Neural cell (in vitro differentiated cells): ENCODE data around the gene LTN1. TPM values are rescaled to one million over a fixed set of nuclear protein-coding genes. Genes with fewer than 3 reads are reported as not detected.

Experiments used
- H2AFZ ChIP-seq: fragments of 200-600, 300-800 bp; sonication (generic), shearing (Covaris generic); 2 replicates; pipeline ENCODE4 v1.6.0; 2014; ENCODE audit warnings: low read depth, mild to moderate bottlenecking, antibody characterized with exemption, low read length, moderate library complexity
- H3F3A ChIP-seq: fragments of 200-600 bp; shearing (Covaris generic); 2 replicates; pipeline ENCODE4 v1.6.1; 2016; ENCODE audit warnings: mild to moderate bottlenecking, moderate library complexity, mixed read lengths, antibody characterized with exemption, low read length; ENCODE audit not compliant: insufficient read depth, poor library complexity, severe bottlenecking
- H3K27ac ChIP-seq: fragments of 200-600, 300-800 bp; sonication (generic), shearing (Covaris generic); 2 replicates; pipeline ENCODE4 v1.5.1; 2014; ENCODE audit warnings: mild to moderate bottlenecking, low read length, moderate library complexity
- H3K27me3 ChIP-seq: fragments of 300-800, 200-600 bp; sonication (generic), shearing (Covaris generic); 2 replicates; pipeline ENCODE4 v1.6.0; 2014; ENCODE audit warnings: mild to moderate bottlenecking, low read depth, low read length, moderate library complexity; ENCODE audit not compliant: insufficient read depth
- H3K36me3 ChIP-seq: fragments of 300-800, 200-600 bp; sonication (generic), shearing (Covaris generic); 2 replicates; pipeline ENCODE4 v1.5.1; 2014; ENCODE audit warnings: mild to moderate bottlenecking, antibody characterized with exemption, low read length, moderate library complexity; ENCODE audit not compliant: insufficient read depth
- H3K4me2 ChIP-seq: fragments of 300-800, 200-600 bp; sonication (generic), shearing (Covaris generic); 2 replicates; pipeline ENCODE4 v1.6.0; 2014; ENCODE audit warnings: mild to moderate bottlenecking, low read length
- H3K4me3 ChIP-seq: fragments of 300-800, 200-600 bp; sonication (generic), shearing (Covaris generic); 2 replicates; pipeline ENCODE4 v1.5.1; 2014; ENCODE audit warnings: mild to moderate bottlenecking, low read length, moderate library complexity
- H3K79me2 ChIP-seq: fragments of 200-600 bp; shearing (Covaris generic); replicated peaks from 2 replicates; pipeline ENCODE4 v1.6.0; 2014; ENCODE audit warnings: mild to moderate bottlenecking, low read length, moderate library complexity; ENCODE audit not compliant: insufficient read depth
- H3K9ac ChIP-seq: fragments of 300-800, 200-600 bp; sonication (generic), shearing (Covaris generic); 2 replicates; pipeline ENCODE4 v1.6.1; 2016; ENCODE audit warnings: mild to moderate bottlenecking, low read length, mixed read lengths
- H3K9me2 ChIP-seq: fragments of 200-600 bp; shearing (Covaris generic); 2 replicates; pipeline ENCODE4 v1.6.1; 2016; ENCODE audit warnings: mild to moderate bottlenecking, low read length, mixed read lengths; ENCODE audit not compliant: insufficient read depth
- H3K9me3 ChIP-seq: fragments of 200-600, 300-800 bp; sonication (generic), shearing (Covaris generic); 2 replicates; pipeline ENCODE4 v1.6.1; 2016; ENCODE audit warnings: mild to moderate bottlenecking, mixed run types, low read length, moderate library complexity, mixed read lengths
- H4K20me1 ChIP-seq: fragments of 200-600 bp; shearing (Covaris generic); 2 replicates; pipeline ENCODE4 v1.6.1; 2016; ENCODE audit warnings: mild to moderate bottlenecking, mixed run types; ENCODE audit not compliant: insufficient read depth
- EP300 ChIP-seq: fragments of 450-650 bp; conservative IDR thresholded peaks from 2 replicates; pipeline ENCODE4 v1.6.1; 2014; ENCODE audit warnings: antibody characterized with exemption, mild to moderate bottlenecking, moderate library complexity; ENCODE audit not compliant: poor library complexity, severe bottlenecking
- EZH2 ChIP-seq: fragments of 200-600, 300-800 bp; shearing (Covaris generic), sonication (generic); IDR thresholded peaks from 2 replicates; pipeline ENCODE4 v1.6.1; 2014; ENCODE audit warnings: antibody characterized with exemption, low read length, borderline replicate concordance, mild to moderate bottlenecking; ENCODE audit not compliant: insufficient read depth, poor library complexity, severe bottlenecking
- MXI1 ChIP-seq: fragments of 450-650 bp; conservative IDR thresholded peaks from 2 replicates; pipeline ENCODE4 v1.6.1; 2014; ENCODE audit warnings: antibody characterized with exemption, mild to moderate bottlenecking; ENCODE audit not compliant: poor library complexity, severe bottlenecking
- POLR2AphosphoS5 ChIP-seq: IDR thresholded peaks from 2 replicates; pipeline ENCODE4 v1.6.1; 2012
- RAD21 ChIP-seq: fragments of 450-650 bp; conservative IDR thresholded peaks from 2 replicates; pipeline ENCODE4 v1.6.1; 2014; ENCODE audit warnings: antibody characterized with exemption, mild to moderate bottlenecking, moderate library complexity
- SMC3 ChIP-seq: fragments of 450-650 bp; conservative IDR thresholded peaks from 2 replicates; pipeline ENCODE4 v1.6.1; 2014; ENCODE audit warnings: antibody characterized with exemption, mild to moderate bottlenecking, moderate library complexity; ENCODE audit not compliant: poor library complexity
- TAF1 ChIP-seq: IDR thresholded peaks from 2 replicates; pipeline ENCODE4 v1.6.1; 2012; ENCODE audit warnings: low read depth
- polyA plus RNA-seq: library from polyadenylated mRNA; depleted of rRNA; stranded (reverse); fragments of >200 nt; gene quantifications from 2 replicates; pipeline ENCODE4 v1.2.3, GENCODE V29; 2014
- TF ChIP-seq, protein P1 (sequence below): IDR thresholded peaks from 2 replicates; pipeline ENCODE4 v1.6.1; 2012; ENCODE audit warnings: borderline replicate concordance
- TF ChIP-seq, protein P2 (sequence below): fragments of 450-650 bp; IDR thresholded peaks from 2 replicates; pipeline ENCODE4 v1.5.1; 2014; ENCODE audit warnings: antibody characterized with exemption, mild to moderate bottlenecking, moderate library complexity; ENCODE audit not compliant: poor library complexity, severe bottlenecking

The LTN1 gene
- polyA plus RNA-seq, 1 donor from 2014 or later: 62.1 TPM

GRCh38 chr21:29033871-29034270 is 41.2 kb upstream of the LTN1 start:
- no peaks in the 10 kb centered on the region for H3F3A ChIP-seq
- H4K20me1 ChIP-seq: no peaks in the 10 kb centered on the region
- no peaks in the 10 kb centered on the region for H3K27me3 ChIP-seq
- no peak overlapping the region for H3K4me3 ChIP-seq
- no peaks in the 10 kb centered on the region for H3K79me2 ChIP-seq
- TF ChIP-seq RAD21 (no peak), EP300 (no peak), SMC3 (no peak), MXI1 (no peak), EZH2 (no peak), TAF1 (no peak)
- TF ChIP-seq, protein P1, sequence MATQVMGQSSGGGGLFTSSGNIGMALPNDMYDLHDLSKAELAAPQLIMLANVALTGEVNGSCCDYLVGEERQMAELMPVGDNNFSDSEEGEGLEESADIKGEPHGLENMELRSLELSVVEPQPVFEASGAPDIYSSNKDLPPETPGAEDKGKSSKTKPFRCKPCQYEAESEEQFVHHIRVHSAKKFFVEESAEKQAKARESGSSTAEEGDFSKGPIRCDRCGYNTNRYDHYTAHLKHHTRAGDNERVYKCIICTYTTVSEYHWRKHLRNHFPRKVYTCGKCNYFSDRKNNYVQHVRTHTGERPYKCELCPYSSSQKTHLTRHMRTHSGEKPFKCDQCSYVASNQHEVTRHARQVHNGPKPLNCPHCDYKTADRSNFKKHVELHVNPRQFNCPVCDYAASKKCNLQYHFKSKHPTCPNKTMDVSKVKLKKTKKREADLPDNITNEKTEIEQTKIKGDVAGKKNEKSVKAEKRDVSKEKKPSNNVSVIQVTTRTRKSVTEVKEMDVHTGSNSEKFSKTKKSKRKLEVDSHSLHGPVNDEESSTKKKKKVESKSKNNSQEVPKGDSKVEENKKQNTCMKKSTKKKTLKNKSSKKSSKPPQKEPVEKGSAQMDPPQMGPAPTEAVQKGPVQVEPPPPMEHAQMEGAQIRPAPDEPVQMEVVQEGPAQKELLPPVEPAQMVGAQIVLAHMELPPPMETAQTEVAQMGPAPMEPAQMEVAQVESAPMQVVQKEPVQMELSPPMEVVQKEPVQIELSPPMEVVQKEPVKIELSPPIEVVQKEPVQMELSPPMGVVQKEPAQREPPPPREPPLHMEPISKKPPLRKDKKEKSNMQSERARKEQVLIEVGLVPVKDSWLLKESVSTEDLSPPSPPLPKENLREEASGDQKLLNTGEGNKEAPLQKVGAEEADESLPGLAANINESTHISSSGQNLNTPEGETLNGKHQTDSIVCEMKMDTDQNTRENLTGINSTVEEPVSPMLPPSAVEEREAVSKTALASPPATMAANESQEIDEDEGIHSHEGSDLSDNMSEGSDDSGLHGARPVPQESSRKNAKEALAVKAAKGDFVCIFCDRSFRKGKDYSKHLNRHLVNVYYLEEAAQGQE: no peak
- H3K9me3 ChIP-seq: no peaks in the 10 kb centered on the region
- H3K9ac ChIP-seq: no peak overlapping the region
- no peak overlapping the region for H2AFZ ChIP-seq
- no peak overlapping the region for H3K27ac ChIP-seq
- no peak overlapping the region for H3K4me2 ChIP-seq
- no peaks in the 10 kb centered on the region for H3K9me2 ChIP-seq
- no peaks in the 10 kb centered on the region for H3K36me3 ChIP-seq

DNA sequence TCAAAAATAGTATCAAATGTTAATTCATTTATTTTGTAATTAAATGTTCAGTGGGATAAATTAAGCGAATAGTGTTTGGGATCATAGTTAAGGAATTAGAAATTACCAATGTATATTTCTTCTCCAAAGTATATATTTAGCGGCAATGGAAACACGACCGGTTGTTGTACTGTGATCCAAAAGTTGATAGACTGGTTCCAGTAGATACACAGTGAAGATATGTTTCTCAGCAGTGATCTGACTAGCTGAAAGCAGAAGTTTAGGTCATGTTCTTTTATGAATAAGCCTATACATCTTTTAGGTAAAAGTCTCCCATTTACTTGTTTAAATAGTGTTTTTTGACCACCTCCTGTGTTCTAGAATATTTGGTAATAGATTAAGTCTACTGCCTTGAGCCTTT is 40.6 kb upstream of the LTN1 start:
- Histone ChIP-seq H3K9me3 (no peaks in the 10 kb centered on the region), H3K9me2 (no peaks in the 10 kb centered on the region), H2AFZ (no peak overlapping the region), H3K27ac (no peak overlapping the region), H3K9ac (no peak overlapping the region), H3K36me3 (no peaks in the 10 kb centered on the region), H3F3A (no peaks in the 10 kb centered on the region), H3K4me2 (no peak overlapping the region), H3K79me2 (no peaks in the 10 kb centered on the region), H3K4me3 (no peak overlapping the region), H3K27me3 (no peaks in the 10 kb centered on the region), H4K20me1 (no peaks in the 10 kb centered on the region)
- no peak for TF ChIP-seq SMC3
- TF ChIP-seq, protein P1: no peak
- no peak for TF ChIP-seq EP300
- no peak for TF ChIP-seq TAF1
- no peak for TF ChIP-seq RAD21
- TF ChIP-seq EZH2: no peak
- no peak for TF ChIP-seq MXI1
- TF ChIP-seq, protein P2, sequence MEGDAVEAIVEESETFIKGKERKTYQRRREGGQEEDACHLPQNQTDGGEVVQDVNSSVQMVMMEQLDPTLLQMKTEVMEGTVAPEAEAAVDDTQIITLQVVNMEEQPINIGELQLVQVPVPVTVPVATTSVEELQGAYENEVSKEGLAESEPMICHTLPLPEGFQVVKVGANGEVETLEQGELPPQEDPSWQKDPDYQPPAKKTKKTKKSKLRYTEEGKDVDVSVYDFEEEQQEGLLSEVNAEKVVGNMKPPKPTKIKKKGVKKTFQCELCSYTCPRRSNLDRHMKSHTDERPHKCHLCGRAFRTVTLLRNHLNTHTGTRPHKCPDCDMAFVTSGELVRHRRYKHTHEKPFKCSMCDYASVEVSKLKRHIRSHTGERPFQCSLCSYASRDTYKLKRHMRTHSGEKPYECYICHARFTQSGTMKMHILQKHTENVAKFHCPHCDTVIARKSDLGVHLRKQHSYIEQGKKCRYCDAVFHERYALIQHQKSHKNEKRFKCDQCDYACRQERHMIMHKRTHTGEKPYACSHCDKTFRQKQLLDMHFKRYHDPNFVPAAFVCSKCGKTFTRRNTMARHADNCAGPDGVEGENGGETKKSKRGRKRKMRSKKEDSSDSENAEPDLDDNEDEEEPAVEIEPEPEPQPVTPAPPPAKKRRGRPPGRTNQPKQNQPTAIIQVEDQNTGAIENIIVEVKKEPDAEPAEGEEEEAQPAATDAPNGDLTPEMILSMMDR: no peak
- no peak for TF ChIP-seq POLR2AphosphoS5
